Stimulated activated CD8-positive, alpha-beta memory T cell treated with anti-CD3 and anti-CD28 coated beads, Interleukin-4, amount 100 ng/mL, for 4 hours (primary cell): ENCODE results near the gene CD34.

Source experiments
- DNase-seq, 2 donors: peaks; one replicate each; pipeline ENCODE4 v3.0.0-alpha.2; 2020; ENCODE audit warnings: low read depth in 2 of 2, low spot score in 1 of 2

Gene CD34

GRCh38 chr1:207836591-207837347 lies 74.2 kb downstream of the CD34 start:
- DNase-seq, result no peak

DNA sequence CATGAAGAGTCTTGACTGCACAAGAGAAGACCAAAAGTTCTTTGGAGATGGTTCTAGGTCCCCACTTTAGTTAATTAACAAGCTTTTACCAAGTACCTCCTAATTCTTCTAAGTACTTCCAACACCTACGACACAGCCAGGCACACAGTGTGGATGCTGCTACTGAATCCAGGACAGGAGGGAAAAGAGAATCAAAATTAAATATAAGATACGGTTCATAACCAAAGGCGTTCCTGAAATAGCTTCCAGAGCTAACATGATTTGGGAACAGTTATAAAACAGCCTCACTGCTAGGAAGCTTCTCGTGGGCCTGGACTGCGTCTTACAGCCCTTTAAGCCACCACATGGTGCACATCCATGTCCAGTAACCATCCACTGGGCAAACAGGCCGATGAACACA lies 75.0 kb downstream of the CD34 start:
- DNase-seq, result no peak

DNA sequence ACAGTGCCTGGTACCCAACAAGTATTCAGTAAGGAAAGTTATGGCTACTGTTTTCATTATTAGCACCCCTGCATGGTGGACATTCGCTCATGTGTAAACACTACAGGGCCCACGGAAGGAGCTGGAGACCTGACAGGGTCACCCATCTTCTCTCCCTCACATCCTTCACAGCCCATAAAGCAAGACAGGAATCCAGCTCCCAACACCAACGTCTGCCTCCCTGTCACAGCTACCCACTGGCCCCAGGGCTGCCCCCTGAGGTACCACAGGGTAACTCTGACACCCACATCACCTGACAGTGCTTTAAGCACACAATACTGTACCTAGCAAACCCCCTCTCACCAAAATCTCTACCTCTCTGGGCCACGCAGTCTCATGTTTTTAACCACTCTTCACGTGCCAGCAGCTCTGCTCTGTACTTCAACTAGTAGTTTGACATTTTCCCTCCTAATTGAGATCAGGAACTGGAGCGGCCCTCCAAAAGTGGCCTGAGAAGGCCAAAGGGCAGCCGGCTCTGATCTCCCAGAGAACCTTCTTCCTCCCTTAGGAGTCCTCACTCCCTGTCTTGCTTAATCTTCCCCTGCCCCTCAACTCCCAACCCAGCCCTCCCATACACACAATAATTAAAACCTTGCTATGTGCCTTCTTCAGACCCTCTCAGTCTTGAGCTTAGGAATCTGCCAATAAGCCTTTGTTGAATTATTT lies 76.8 kb downstream of the CD34 start:
- no peak for DNase-seq

GRCh38 chr1:207833381-207833780 lies 77.5 kb downstream of the CD34 start:
- no peak for DNase-seq

GRCh38 chr1:207832796-207833195 lies 78.1 kb downstream of the CD34 start:
- no peak for DNase-seq

- no peak for DNase-seq
These were observed 79.2 kb downstream of the CD34 start for GRCh38 chr1:207831517-207832327.
